HepG2 (cell line): ENCODE measurements around the gene EEF1AKMT3. TPM values are rescaled to one million over a fixed set of nuclear protein-coding genes. Genes with fewer than 3 reads are reported as not detected.

ENCODE experiments used
- ATAC-seq: fragments of 200-7000 bp; cut with Tn5 transposase; 3 replicates; pipeline ENCODE4 v1.9.1; 2020; ENCODE audit warnings: mild to moderate bottlenecking, moderate library complexity
- BruUV-seq: library from RNA; stranded (reverse); fragments of 400-500 nt; replicated peaks from 2 replicates; lab custom pipeline; 2021; lab: Mats Ljungman, UMichigan
- CTCF ChIA-PET: fragments of 300-600 bp; formaldehyde crosslinking; extraction: SDS; loops from one replicate; lab custom pipeline; 2021; ENCODE audit warnings: low total read pairs, inconsistent platforms, low intra/inter-chr PET ratio; lab: Yijun Ruan, JAX
- POLR2A ChIA-PET: fragments of 350-600 bp; sonication (Branson Sonifier 250); formaldehyde crosslinking; loops from one replicate; lab custom pipeline; 2020; ENCODE audit warnings: antibody characterized with exemption, inconsistent platforms; lab: Yijun Ruan, JAX
- DNase-seq: peaks from one replicate; pipeline ENCODE4 v3.0.0-alpha.2; 2015; ENCODE audit warnings: low spot score
- FAIRE-seq: peaks from 3 replicates; lab custom pipeline; 2011; peaks lifted over from hg19 to GRCh38; lab: Jason Lieb, UNC
- H2AFZ ChIP-seq: one replicate; pipeline ENCODE4 v1.6.1; 2011; ENCODE audit warnings: low read length, inconsistent platforms
- H3K27ac ChIP-seq: fragments of 300-600 bp; 3 replicates; pipeline ENCODE4 v1.8.0; 2011; ENCODE audit warnings: mixed run types, mild to moderate bottlenecking, mixed read lengths, low read length, inconsistent platforms; ENCODE audit not compliant: insufficient read depth; ENCODE audit errors: extremely low read length
- H3K27me3 ChIP-seq, 2 experiments: fragments of 200-600 bp in 1 of 2; 2 replicates in 1 of 2; 3 replicates in 1 of 2; pipeline versions ENCODE4 v1.6.0 to v1.8.0; 2011; ENCODE audit warnings: low read length in 2 of 2, mild to moderate bottlenecking in 2 of 2, moderate library complexity in 2 of 2, inconsistent platforms in 1 of 2; ENCODE audit not compliant: insufficient read depth in 2 of 2, control insufficient read depth in 1 of 2
- H3K36me3 ChIP-seq, 2 experiments: fragments of 200-600 bp in 1 of 2; replicated peaks in 1 of 2; 2 replicates in 1 of 2; 3 replicates in 1 of 2; pipeline versions ENCODE4 v1.5.1 to v1.8.0; 2011; ENCODE audit warnings: low read length in 2 of 2, inconsistent platforms in 1 of 2; ENCODE audit not compliant: insufficient read depth in 2 of 2, control insufficient read depth in 1 of 2
- H3K4me1 ChIP-seq: 2 replicates; pipeline ENCODE4 v1.5.1; 2012; ENCODE audit warnings: low read length, inconsistent platforms; ENCODE audit not compliant: insufficient read depth
- H3K4me2 ChIP-seq: 2 replicates; pipeline ENCODE4 v1.6.0; 2011; ENCODE audit warnings: low read depth, low read length, inconsistent platforms
- H3K4me3 ChIP-seq, 3 experiments: fragments of 200-600 bp in 1 of 3; sonication (generic), shearing (Covaris generic) in 1 of 3; replicated peaks in 1 of 3; 2 replicates each; pipeline ENCODE4 v1.5.1; 2011 to 2016; ENCODE audit warnings: low read length in 3 of 3, inconsistent platforms in 2 of 3, low read depth in 2 of 3, mild to moderate bottlenecking in 2 of 3, control low read depth in 1 of 3, mixed read lengths in 1 of 3; ENCODE audit not compliant: insufficient read depth in 1 of 3
- H3K79me2 ChIP-seq: one replicate; pipeline ENCODE4 v1.6.1; 2011; ENCODE audit warnings: low read length, inconsistent platforms; ENCODE audit not compliant: insufficient read depth
- H3K9ac ChIP-seq: 2 replicates; pipeline ENCODE4 v1.6.0; 2011; ENCODE audit warnings: mild to moderate bottlenecking, low read depth, low read length, inconsistent platforms; ENCODE audit not compliant: insufficient read depth
- H3K9me3 ChIP-seq: 2 replicates; pipeline ENCODE4 v1.5.1; 2012; ENCODE audit warnings: mild to moderate bottlenecking, low read length
- H4K20me1 ChIP-seq: 2 replicates; pipeline ENCODE4 v1.6.0; 2011; ENCODE audit warnings: inconsistent platforms, mild to moderate bottlenecking, low read length, moderate library complexity; ENCODE audit not compliant: insufficient read depth
- CBX2 ChIP-seq, 2 experiments: fragments of 200-600 bp in 1 of 2; sonication (generic); formaldehyde crosslinking in 1 of 2; IDR thresholded peaks; 2 replicates each; pipeline versions ENCODE4 v1.7.0 to v1.8.1; 2018 to 2022; ENCODE audit warnings: low read depth in 2 of 2, low read length in 1 of 2, mild to moderate bottlenecking in 1 of 2, missing genetic modification reagents in 1 of 2
- PTBP1 ChIP-seq: fragments of 200-400 bp; formaldehyde crosslinking; IDR thresholded peaks from 2 replicates; pipeline ENCODE4 v1.6.1; 2018; ENCODE audit warnings: low read length, low read depth; ENCODE audit not compliant: poor library complexity, severe bottlenecking
- SALL2 ChIP-seq: sonication (generic); formaldehyde crosslinking; IDR thresholded peaks from 2 replicates; pipeline ENCODE4 v1.8.1; 2023; ENCODE audit warnings: mild to moderate bottlenecking, missing genetic modification reagents, inconsistent platforms
- ZNF251 ChIP-seq: sonication (generic); formaldehyde crosslinking; IDR thresholded peaks from 2 replicates; pipeline ENCODE4 v1.9.0; 2021; ENCODE audit warnings: mild to moderate bottlenecking, missing genetic modification reagents
- ZNF616 ChIP-seq: sonication (generic); formaldehyde crosslinking; IDR thresholded peaks from 2 replicates; pipeline ENCODE4 v1.5.0; 2020; ENCODE audit warnings: low read depth, mild to moderate bottlenecking, missing genetic modification reagents
- ZSCAN9 ChIP-seq: IDR thresholded peaks from 2 replicates; pipeline ENCODE4 v1.6.1; 2016; ENCODE audit warnings: borderline replicate concordance
- WGBS: methylation state at CpG from one replicate; pipeline ENCODE4 v1.1.6; 2017; ENCODE audit warnings: low lambda C conversion rate; 5-methylcytosine and 5-hydroxymethylcytosine counted together
- in situ Hi-C: cut with HindIII; loops from 2 replicates; pipeline ENCODE4 v1.10.0; 2017; ENCODE audit warnings: low pct_unique_long_range_greater_than_20kb; ENCODE audit not compliant: extremely low pct_ligation_motif_present
- intact Hi-C: fragments of 100-400 bp; cut with micrococcal nuclease; formaldehyde crosslinking; loops from one replicate; pipeline ENCODE4 v1.10.0; 2022; ENCODE audit not compliant: unreplicated experiment
- polyA plus RNA-seq, 8 experiments: library from polyadenylated mRNA; depleted of rRNA in 3 of 8; stranded (reverse) in 7 of 8; unstranded in 1 of 8; fragments of >200 nt; fragmentation: Illumina TruSeq in 4 of 8; extraction: Trizol in 4 of 8; gene quantifications; 2 replicates each; pipeline versions ENCODE4 v1.2.1 to v1.2.3, GENCODE V29; 2011 to 2016; ENCODE audit warnings: low read depth in 4 of 8, missing spikeins in 1 of 8, mixed read lengths in 1 of 8; ENCODE audit not compliant: insufficient read depth in 1 of 8
- total RNA-seq, 5 experiments: library from RNA; depleted of rRNA; stranded (reverse); fragments of >200 nt; fragmentation: Illumina TruSeq; extraction: Trizol; gene quantifications; 2 replicates each; pipeline ENCODE4 v1.2.3, GENCODE V29; 2016; ENCODE audit warnings: low read depth in 1 of 5
- TF ChIP-seq, protein P1 (sequence below), 2 experiments: fragments of 450-650 bp in 1 of 2; sonication (generic) in 1 of 2; formaldehyde crosslinking in 1 of 2; IDR thresholded peaks; 2 replicates each; pipeline versions ENCODE4 v1.6.1 to v1.8.0; 2016 to 2022; ENCODE audit warnings: antibody characterized with exemption in 1 of 2, mild to moderate bottlenecking in 1 of 2, missing genetic modification reagents in 1 of 2

The EEF1AKMT3 gene
- total and polyA plus RNA-seq, 2 of the 13 experiments (the other 11 are each of a cell fraction or from before 2014, with no cell fraction given), result 4.7 to 11.4 TPM

DNA sequence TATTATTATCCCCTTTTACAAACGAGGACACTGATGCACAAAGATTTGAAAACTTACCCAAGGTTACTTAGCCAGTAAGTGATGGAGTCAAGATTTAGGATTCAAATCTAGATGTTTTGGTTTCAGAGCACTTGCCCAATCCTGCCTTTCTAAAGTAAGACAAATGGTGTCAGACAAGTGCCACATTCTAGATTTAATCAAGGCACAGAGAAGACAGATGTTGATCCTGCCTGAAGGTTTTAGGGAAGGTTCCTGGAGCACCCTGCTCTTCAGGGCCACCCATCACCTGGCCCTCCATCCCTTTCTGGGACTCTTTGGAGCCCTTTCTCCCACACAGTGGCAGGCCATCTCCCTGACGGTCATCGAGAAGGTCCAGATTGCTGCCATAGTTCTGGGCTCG is 14.6 kb upstream of the EEF1AKMT3 start:
- 93% methylated on average over 4 of the region's 4 CpGs for WGBS
- ChIA-PET CTCF (no interaction called here), POLR2A (interaction anchor here (3.0 kb wide), 1 partner anchor 14 kb away, joined by 14 read pairs; the partner anchor contains the start of genes EEF1AKMT3 and METTL1)
- Histone ChIP-seq H3K9ac (no peak overlapping the region), H3K9me3 (no peaks in the 10 kb centered on the region), H3K79me2 (peaks cover 3% of the 10 kb centered on the region), H3K4me3 (no peak overlapping the region), H3K36me3 (no peaks in the 10 kb centered on the region; a peak in 1 of 5 replicates), H3K4me2 (no peak overlapping the region), H3K27ac (no peak overlapping the region), H3K27me3 (no peaks in the 10 kb centered on the region), H4K20me1 (0 out of 2 replicates have a peak, but pooled peaks cover 5% of the 10 kb centered on the region), H3K4me1 (peaks cover 38% of the 10 kb centered on the region), H2AFZ (no peak overlapping the region)
- TF ChIP-seq PTBP1 (no peak), SALL2 (no peak), CBX2 (IDR thresholded peaks at IDR 0.05; ENCODE audit: low read depth, low read length) (no peak), CBX2 (CRISPR knock-in tag; IDR thresholded peaks at IDR 0.05; ENCODE audit: low read depth) (no peak), ZNF616 (CRISPR knock-in tag) (no peak), ZNF251 (CRISPR knock-in tag) (no peak), ZSCAN9 (CRISPR knock-in tag) (no peak)
- TF ChIP-seq, protein P1, sequence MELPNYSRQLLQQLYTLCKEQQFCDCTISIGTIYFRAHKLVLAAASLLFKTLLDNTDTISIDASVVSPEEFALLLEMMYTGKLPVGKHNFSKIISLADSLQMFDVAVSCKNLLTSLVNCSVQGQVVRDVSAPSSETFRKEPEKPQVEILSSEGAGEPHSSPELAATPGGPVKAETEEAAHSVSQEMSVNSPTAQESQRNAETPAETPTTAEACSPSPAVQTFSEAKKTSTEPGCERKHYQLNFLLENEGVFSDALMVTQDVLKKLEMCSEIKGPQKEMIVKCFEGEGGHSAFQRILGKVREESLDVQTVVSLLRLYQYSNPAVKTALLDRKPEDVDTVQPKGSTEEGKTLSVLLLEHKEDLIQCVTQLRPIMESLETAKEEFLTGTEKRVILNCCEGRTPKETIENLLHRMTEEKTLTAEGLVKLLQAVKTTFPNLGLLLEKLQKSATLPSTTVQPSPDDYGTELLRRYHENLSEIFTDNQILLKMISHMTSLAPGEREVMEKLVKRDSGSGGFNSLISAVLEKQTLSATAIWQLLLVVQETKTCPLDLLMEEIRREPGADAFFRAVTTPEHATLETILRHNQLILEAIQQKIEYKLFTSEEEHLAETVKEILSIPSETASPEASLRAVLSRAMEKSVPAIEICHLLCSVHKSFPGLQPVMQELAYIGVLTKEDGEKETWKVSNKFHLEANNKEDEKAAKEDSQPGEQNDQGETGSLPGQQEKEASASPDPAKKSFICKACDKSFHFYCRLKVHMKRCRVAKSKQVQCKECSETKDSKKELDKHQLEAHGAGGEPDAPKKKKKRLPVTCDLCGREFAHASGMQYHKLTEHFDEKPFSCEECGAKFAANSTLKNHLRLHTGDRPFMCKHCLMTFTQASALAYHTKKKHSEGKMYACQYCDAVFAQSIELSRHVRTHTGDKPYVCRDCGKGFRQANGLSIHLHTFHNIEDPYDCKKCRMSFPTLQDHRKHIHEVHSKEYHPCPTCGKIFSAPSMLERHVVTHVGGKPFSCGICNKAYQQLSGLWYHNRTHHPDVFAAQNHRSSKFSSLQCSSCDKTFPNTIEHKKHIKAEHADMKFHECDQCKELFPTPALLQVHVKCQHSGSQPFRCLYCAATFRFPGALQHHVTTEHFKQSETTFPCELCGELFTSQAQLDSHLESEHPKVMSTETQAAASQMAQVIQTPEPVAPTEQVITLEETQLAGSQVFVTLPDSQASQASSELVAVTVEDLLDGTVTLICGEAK (IDR thresholded peaks at IDR 0.05), result no peak
- TF ChIP-seq, protein P1 (CRISPR knock-in tag; IDR thresholded peaks at IDR 0.05), result no peak
- no TSS peak for BruUV-seq
- intact Hi-C loops, result no loop called here
- ATAC-seq (no peak), DNase-seq (no peak), FAIRE-seq (no peak)
- in situ Hi-C loops, result no loop called here
